ENCODE data around the gene TMEM109.

- no peak for TF ChIP-seq CTCF (conservative IDR thresholded peaks at IDR 0.05; ENCODE audit: low read depth in 2 of 2)
- TF ChIP-seq POLR2AphosphoS5 (IDR thresholded peaks at IDR 0.05; ENCODE audit: low read depth) = no peak
- TF ChIP-seq ETS1 (IDR thresholded peaks at IDR 0.05) = no peak
- no peak for TF ChIP-seq EZH2phosphoT487 (IDR thresholded peaks at IDR 0.05; ENCODE audit: unreplicated experiment)
- TF ChIP-seq REST (IDR thresholded peaks at IDR 0.05; ENCODE audit: unreplicated experiment) = no peak
- TF ChIP-seq EZH2 (IDR thresholded peaks at IDR 0.05; ENCODE audit: low read depth, unreplicated experiment) = no peak
- TF ChIP-seq ZNF114 (CRISPR knock-in tag; IDR thresholded peaks at IDR 0.05) = no peak
- TF ChIP-seq JUNB (IDR thresholded peaks at IDR 0.05; ENCODE audit: unreplicated experiment) = no peak
- TF ChIP-seq ZNF462 (CRISPR knock-in tag; IDR thresholded peaks at IDR 0.05) = no peak
- no peak for TF ChIP-seq CREB1 (CRISPR knock-in tag; IDR thresholded peaks at IDR 0.05; ENCODE audit: low read depth)
- TF ChIP-seq STAT1 (IDR thresholded peaks at IDR 0.05; ENCODE audit: unreplicated experiment) = no peak
Measured at GRCh38 chr11:60879104-60879503, 34.9 kb upstream of the TMEM109 start.

Data from GM23338 (cell line).